Gastrocnemius medialis (tissue), 4 donors: Measurements from ENCODE around the gene SLC29A2.

Experiments
- CTCF ChIP-seq, 5 experiments: fragments of 450-650 bp in 3 of 5; fragments of 200-600 bp in 2 of 5; sonication (generic) in 2 of 5; IDR thresholded peaks in 4 of 5; conservative IDR thresholded peaks in 1 of 5; 1 replicate in 4 of 5; 2 replicates in 1 of 5; pipeline ENCODE4 v1.5.1; 2016 to 2019; ENCODE audit warnings: antibody characterized with exemption in 5 of 5, mild to moderate bottlenecking in 3 of 5, moderate library complexity in 3 of 5
- POLR2A ChIP-seq, 2 donors: fragments of 450-650 bp; IDR thresholded peaks; one replicate each; pipeline ENCODE4 v1.6.1; 2017; ENCODE audit warnings: antibody characterized with exemption in 2 of 2, mild to moderate bottlenecking in 2 of 2, moderate library complexity in 2 of 2

- TF ChIP-seq CTCF (IDR thresholded peaks at IDR 0.05 in 4 of 5, conservative IDR thresholded peaks at IDR 0.05 in 1 of 5) (no peak), POLR2A (IDR thresholded peaks at IDR 0.05) (no peak)
These were observed 39.8 kb upstream of the SLC29A2 start for GRCh38 chr11:66411323-66411722.
